HepG2 (cell line): Measurements from ENCODE around the gene CHFR. TPM values are rescaled to one million over a fixed set of nuclear protein-coding genes. Genes with fewer than 3 reads are reported as not detected.
A peak's percentile ranks its signal among the peaks of the same experiment; 100 is the strongest.

Experiments
- ARID3A ChIP-seq: IDR thresholded peaks from 2 replicates; pipeline ENCODE4 v1.6.1; 2012; ENCODE audit warnings: low read depth, low read length, improper control_type of control experiment
- EED ChIP-seq: sonication (generic); formaldehyde crosslinking; IDR thresholded peaks from 2 replicates; pipeline ENCODE4 v1.5.0; 2020; ENCODE audit warnings: mild to moderate bottlenecking, missing genetic modification reagents
- EZH2 ChIP-seq: conservative IDR thresholded peaks from 2 replicates; pipeline ENCODE4 v1.6.1; 2012; ENCODE audit warnings: mild to moderate bottlenecking, low read depth, low read length, moderate library complexity
- FOSL2 ChIP-seq: sonication (generic); formaldehyde crosslinking; IDR thresholded peaks from 2 replicates; pipeline ENCODE4 v1.4.0; 2020; ENCODE audit warnings: missing genetic modification reagents
- FUBP1 ChIP-seq: sonication (generic); formaldehyde crosslinking; IDR thresholded peaks from 2 replicates; pipeline ENCODE4 v1.5.1; 2020; ENCODE audit warnings: missing genetic modification reagents, mild to moderate bottlenecking, borderline replicate concordance
- GRHL1 ChIP-seq: sonication (generic); formaldehyde crosslinking; conservative IDR thresholded peaks from 2 replicates; pipeline ENCODE4 v1.8.0; 2022; ENCODE audit warnings: missing genetic modification reagents
- HNRNPUL1 ChIP-seq: fragments of 200-400 bp; formaldehyde crosslinking; IDR thresholded peaks from 2 replicates; pipeline ENCODE4 v1.6.1; 2017; ENCODE audit warnings: low read depth, mild to moderate bottlenecking, low read length, moderate library complexity
- HOXA7 ChIP-seq: sonication (generic); formaldehyde crosslinking; IDR thresholded peaks from 2 replicates; pipeline ENCODE4 v1.8.1; 2022; ENCODE audit warnings: mild to moderate bottlenecking, missing genetic modification reagents, moderate library complexity
- MTF2 ChIP-seq: sonication (generic); formaldehyde crosslinking; IDR thresholded peaks from 2 replicates; pipeline ENCODE4 v1.5.0; 2020; ENCODE audit warnings: missing genetic modification reagents, borderline replicate concordance
- MXD3 ChIP-seq: IDR thresholded peaks from 2 replicates; pipeline ENCODE4 v1.6.1; 2016; ENCODE audit warnings: mild to moderate bottlenecking, missing biosample characterization, missing genetic modification reagents
- POGZ ChIP-seq: sonication (generic); formaldehyde crosslinking; IDR thresholded peaks from 2 replicates; pipeline ENCODE4 v1.4.0; 2020; ENCODE audit warnings: mild to moderate bottlenecking, missing genetic modification reagents
- POLR2G ChIP-seq: fragments of 200-400 bp; formaldehyde crosslinking; IDR thresholded peaks from 2 replicates; pipeline ENCODE4 v1.6.1; 2018; ENCODE audit warnings: mild to moderate bottlenecking, low read depth, low read length, moderate library complexity
- SNAPC4 ChIP-seq: sonication (generic); formaldehyde crosslinking; IDR thresholded peaks from 2 replicates; pipeline ENCODE4 v1.4.0; 2020; ENCODE audit warnings: mild to moderate bottlenecking, missing genetic modification reagents
- YY1 ChIP-seq: IDR thresholded peaks from 2 replicates; pipeline ENCODE4 v1.6.1; 2011; ENCODE audit warnings: low read length, low read depth, moderate library complexity, mild to moderate bottlenecking; ENCODE audit not compliant: insufficient read depth, insufficient replicate concordance
- ZNF484 ChIP-seq: sonication (generic); formaldehyde crosslinking; IDR thresholded peaks from 2 replicates; pipeline ENCODE4 v1.5.1; 2020; ENCODE audit warnings: mild to moderate bottlenecking, low read depth, missing genetic modification reagents, borderline replicate concordance
- ZNF7 ChIP-seq: IDR thresholded peaks from 2 replicates; pipeline ENCODE4 v1.6.1; 2016; ENCODE audit warnings: missing biosample characterization, missing genetic modification reagents
- ZSCAN31 ChIP-seq: sonication (generic); formaldehyde crosslinking; IDR thresholded peaks from 2 replicates; pipeline ENCODE4 v1.5.0; 2020; ENCODE audit warnings: low read depth, mild to moderate bottlenecking, missing genetic modification reagents
- polyA plus RNA-seq, 8 experiments: library from polyadenylated mRNA; depleted of rRNA in 3 of 8; stranded (reverse) in 7 of 8; unstranded in 1 of 8; fragments of >200 nt; fragmentation: Illumina TruSeq in 4 of 8; extraction: Trizol in 4 of 8; gene quantifications; 2 replicates each; pipeline versions ENCODE4 v1.2.1 to v1.2.3, GENCODE V29; 2011 to 2016; ENCODE audit warnings: low read depth in 4 of 8, missing spikeins in 1 of 8, mixed read lengths in 1 of 8; ENCODE audit not compliant: insufficient read depth in 1 of 8
- total RNA-seq, 5 experiments: library from RNA; depleted of rRNA; stranded (reverse); fragments of >200 nt; fragmentation: Illumina TruSeq; extraction: Trizol; gene quantifications; 2 replicates each; pipeline ENCODE4 v1.2.3, GENCODE V29; 2016; ENCODE audit warnings: low read depth in 1 of 5

The CHFR gene
- total and polyA plus RNA-seq, 2 of the 13 experiments (the other 11 are each of a cell fraction or from before 2014, with no cell fraction given), result 21.4 to 21.5 TPM

GRCh38 chr12:132887513-132888351, at the start of gene CHFR (continued):
- TF ChIP-seq SNAPC4 (CRISPR knock-in tag) (no peak; the same call in 1 of the 2 replicates), FOSL2 (CRISPR knock-in tag) (no peak; the same call in 1 of the 2 replicates), HNRNPUL1 (no peak), POLR2G (peak; percentile 90), POGZ (peak; percentile 88), EED (CRISPR knock-in tag) (no peak), HOXA7 (CRISPR knock-in tag) (no peak), ZSCAN31 (CRISPR knock-in tag) (no peak), ZNF484 (CRISPR knock-in tag) (no peak), ZNF7 (CRISPR knock-in tag) (no peak), FUBP1 (CRISPR knock-in tag) (no peak), MTF2 (no peak), ARID3A (0 out of 2 replicates have a peak, but pooled peaks have one; percentile 24), YY1 (peak; percentile 100), EZH2 (no peak), GRHL1 (CRISPR knock-in tag) (no peak), MXD3 (0 out of 2 replicates have a peak, but pooled peaks have one; percentile 35)
